ENCODE measurements around the gene CHD9NB. TPM values are rescaled to one million over a fixed set of nuclear protein-coding genes. Genes with fewer than 3 reads are reported as not detected.

The CHD9NB gene
- total RNA-seq, 1 donor from 2014 or later: 0.61 TPM

GRCh38 chr16:52993179-52993578 lies 59.5 kb downstream of the CHD9NB start:
- no peaks in the 10 kb centered on the region for H3K36me3 Mint-ChIP-seq (ENCODE audit: low read depth)
- peaks cover 2% of the 10 kb centered on the region for H3K9me3 Mint-ChIP-seq
- H3K4me3 Mint-ChIP-seq: no peak overlapping the region
- peaks cover 2% of the 10 kb centered on the region for H3K27me3 Mint-ChIP-seq (ENCODE audit: low read depth)
- no peak for DNase-seq (ENCODE audit: low read depth, low spot score)
- H3K27ac Mint-ChIP-seq (ENCODE audit: unreplicated experiment): no peak overlapping the region
- peaks cover 6% of the 10 kb centered on the region for H3K4me1 Mint-ChIP-seq
- TF ChIP-seq CTCF (conservative IDR thresholded peaks at IDR 0.05): no peak

GRCh38 chr16:52991572-52991971 lies 61.1 kb downstream of the CHD9NB start:
- Mint-ChIP-seq H3K27ac (ENCODE audit: unreplicated experiment) (no peak overlapping the region), H3K27me3 (ENCODE audit: low read depth) (peaks cover 2% of the 10 kb centered on the region), H3K4me1 (peaks cover 6% of the 10 kb centered on the region), H3K9me3 (peaks cover 2% of the 10 kb centered on the region), H3K36me3 (ENCODE audit: low read depth) (no peaks in the 10 kb centered on the region), H3K4me3 (no peak overlapping the region)
- no peak for TF ChIP-seq CTCF (conservative IDR thresholded peaks at IDR 0.05)
- no peak for DNase-seq (ENCODE audit: low read depth, low spot score)

Other genes with a start within 250 kb of the CHD9NB start
- 76.0 and 76.6 TPM in 2 replicates for gene CHD9, start 2.1 kb upstream of the CHD9NB start, total RNA-seq